Stimulated activated CD4-positive, alpha-beta T cell treated with anti-CD3 and anti-CD28 coated beads, Interleukin-4, amount 100 ng/mL, for 1 hour (primary cell): ENCODE measurements around the gene SPSB3.
"Not testable (repeated sequence)": the region's sequence is repeated elsewhere in the genome, so short reads cannot be mapped to it uniquely, and the experiment has no call there.

Experiments used
- DNase-seq: peaks from one replicate; pipeline ENCODE4 v3.0.0-alpha.2; 2020

Gene SPSB3

DNA sequence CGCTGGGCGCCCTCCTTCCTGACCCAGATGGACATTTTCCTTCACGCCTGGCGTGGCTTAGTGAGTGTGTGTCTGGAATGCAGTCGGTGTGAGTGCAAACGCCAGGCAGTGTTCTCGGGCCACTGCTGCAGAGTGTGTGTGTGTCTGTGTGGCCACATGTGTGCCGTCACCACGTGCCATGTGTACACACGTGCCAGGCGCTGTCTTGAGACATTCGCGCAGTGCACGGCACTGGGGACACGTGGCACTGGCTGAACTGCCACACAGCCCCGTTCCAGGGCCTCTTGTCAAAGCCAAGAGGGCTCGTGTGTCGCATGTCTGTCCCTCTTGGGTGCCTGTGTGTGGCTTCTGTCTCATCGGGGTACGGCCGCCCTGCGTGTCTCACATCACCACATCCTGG is 47.6 kb downstream of the SPSB3 start:
- DNase-seq: no peak

DNA sequence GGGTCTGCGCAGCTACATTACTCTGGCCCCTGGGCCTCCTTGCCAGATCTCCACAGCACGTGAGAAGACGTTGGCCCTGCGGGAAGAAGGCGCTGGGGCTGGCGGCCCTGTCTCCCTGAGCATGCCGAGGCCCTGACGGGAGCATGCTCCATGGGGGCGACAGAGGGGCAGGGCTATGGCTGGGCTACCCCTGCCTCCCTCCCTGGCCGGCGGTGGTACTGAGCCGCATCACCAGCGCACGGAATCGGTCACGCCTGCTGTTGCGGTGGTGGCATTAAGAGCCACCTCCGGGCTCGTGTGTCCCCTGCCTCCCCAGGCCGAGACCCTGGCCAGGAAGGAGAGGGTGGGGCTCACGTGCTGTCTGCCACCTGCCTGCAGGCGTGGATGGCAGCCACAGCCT is 48.2 kb downstream of the SPSB3 start:
- no peak for DNase-seq

DNA sequence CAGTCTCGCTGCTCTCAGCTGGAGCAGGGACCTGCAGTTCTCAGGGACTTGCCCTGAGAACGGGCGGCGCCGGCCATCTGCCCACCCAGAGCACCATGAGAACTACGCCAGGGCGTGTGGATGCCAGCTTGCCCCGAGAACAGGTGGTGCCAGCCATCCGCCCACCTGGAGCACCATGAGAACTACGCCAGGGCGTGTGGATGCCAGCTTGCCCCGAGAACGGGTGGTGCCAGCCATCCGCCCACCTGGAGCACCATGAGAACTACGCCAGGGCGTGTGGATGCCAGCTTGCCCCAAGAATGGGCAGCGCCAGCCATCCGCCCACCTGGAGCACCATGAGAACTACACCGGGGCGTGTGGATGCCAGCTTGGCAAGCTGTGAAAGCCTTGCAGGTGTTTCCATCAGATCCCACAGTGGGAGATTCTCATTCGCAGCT is 49.8 kb downstream of the SPSB3 start:
- DNase-seq: not testable (repeated sequence)

DNA sequence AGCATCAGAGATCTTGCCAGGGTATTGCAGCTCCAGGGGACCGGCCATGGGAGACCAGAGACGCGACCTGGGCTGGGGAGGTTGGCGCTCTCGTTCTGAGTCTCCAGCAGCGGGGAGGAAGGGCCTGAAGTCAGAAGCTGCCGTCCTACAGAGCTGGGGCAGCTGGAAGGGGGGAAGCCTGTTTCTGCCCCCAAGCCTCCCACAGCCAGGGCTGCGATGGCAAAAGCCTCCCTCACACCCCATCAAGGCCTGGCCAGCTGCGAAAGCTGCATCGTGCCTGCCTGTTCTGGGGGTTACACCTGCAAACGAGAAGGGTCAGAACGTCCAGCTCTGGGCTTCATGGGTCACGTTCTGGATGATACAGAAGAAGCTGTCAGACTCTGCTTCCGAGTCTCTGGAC is 50.3 kb downstream of the SPSB3 start:
- DNase-seq: no peak

DNA sequence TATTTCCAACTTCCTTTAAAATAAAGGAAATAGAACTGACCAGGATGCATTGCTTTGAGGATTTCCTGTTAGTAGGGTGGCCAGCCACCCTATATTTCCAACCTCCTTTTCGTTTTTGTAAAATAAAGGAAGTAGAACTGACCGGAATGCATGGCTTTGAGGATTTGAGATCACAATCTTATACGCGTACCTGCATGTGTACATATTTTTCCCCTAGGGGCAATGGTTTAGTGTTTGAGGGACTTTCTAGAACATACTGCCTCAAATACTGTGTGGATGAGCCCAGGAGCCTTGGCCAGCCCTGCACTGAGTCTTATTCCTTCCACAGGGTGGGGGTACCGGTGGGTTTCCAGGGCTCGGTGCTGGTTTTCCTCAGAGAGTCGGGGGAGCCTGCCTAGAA is 50.8 kb downstream of the SPSB3 start:
- DNase-seq: no peak

DNA sequence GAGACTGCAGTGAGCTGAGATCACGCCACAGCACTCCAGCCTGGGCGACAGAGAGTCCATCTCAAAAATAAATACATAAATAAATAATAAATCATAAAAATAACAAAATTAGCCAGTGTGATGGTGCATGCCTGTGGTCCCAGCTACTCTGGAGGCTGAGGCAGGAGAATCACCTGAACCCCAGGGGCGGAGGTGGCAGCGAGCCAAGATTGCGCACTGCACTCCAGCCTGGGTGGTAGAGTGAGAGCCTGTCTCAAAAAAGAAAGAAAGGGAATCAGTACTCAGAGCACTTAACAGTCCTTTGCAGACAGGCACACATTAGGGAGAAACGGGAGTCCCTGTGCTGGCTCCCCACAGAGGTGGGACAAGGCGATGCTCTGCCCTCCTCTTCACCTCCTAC is 51.3 kb downstream of the SPSB3 start:
- no peak for DNase-seq

DNA sequence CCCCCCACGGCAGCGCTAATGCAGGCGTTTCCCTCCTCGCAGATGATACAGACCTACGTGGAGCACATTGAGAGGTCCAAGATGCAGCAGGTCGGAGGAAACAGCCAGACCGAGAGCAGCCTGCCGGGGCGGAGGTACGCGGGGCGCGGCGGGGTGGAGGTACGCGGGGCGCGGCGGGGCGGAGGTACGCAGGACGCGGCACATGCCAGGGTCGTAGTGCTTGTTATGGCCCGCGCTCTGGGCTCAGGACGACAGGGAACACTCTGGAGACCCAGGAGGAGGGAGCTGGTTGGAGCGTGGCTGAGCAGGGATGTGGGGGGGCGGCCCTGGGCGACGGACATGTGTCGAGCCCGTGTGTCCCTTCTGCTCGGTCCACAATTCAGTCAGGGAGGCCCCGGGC is 52.9 kb downstream of the SPSB3 start:
- no peak for DNase-seq

DNA sequence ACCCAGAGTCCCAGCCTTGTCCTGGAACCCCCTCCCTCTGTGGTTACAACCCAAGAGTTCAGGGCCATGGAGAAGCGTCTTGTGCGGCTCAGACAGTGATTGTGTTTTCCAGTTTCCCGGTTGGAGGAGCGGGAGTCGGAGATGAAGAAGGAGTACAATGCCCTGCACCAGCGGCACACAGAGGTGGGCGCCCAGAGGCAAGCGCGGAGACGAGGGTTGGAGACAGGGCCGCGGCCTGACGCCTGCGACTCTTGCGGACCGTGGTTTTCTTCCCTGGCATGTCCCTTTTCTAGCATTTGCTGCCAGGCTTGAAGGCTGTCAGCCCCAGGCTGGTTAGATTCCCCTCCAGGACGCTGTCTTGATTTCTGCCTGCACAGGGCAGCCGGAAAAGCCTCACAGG is 53.3 kb downstream of the SPSB3 start:
- no peak for DNase-seq

DNA sequence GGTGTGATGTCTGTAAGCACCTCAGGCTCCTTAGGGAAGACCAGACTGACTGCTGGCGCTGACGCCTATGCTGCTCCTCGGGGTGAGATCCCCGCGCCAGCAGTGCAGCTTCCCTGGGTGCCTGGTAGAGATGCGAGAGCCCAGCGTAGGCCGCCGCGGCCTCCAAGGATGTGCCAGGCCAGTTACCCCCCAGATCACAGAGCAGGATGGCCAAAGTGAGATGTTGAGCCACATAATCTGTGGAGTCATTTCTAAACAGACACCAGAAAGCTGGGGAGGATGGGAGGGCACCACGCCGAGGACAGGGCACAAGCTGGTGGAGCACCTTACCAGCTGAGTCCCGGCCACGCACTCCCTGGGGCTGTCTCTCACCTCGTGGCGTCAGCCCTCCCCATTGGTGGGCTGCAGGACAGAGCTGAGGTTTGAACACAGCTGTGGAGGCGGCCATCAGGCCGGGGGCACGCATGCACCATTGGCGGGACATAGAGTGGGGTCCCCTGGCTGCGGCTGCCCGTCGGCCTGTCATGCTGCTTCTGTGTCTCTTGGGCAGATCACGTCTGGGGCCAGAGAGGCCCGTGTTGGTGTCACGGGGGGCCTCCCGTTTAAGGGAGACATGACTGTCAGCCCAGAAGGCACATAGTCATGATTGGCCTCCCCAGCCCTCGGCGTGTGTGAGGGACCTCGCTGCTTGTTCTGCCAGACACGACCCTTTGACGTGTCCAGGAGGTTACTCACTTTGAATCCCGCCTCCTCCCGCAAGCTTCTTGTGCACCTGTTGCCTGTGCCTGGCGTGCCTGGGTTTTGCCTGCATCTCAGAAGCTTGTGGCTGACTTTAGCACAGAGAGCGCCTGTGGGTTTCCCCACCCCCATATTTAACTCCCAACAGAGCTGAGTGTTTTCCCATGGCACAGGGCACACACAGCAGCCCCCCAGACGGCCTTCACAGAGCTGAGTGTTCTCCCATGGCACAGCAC is 54.4 kb downstream of the SPSB3 start:
- DNase-seq: no peak
